GM12873 (cell line): ENCODE measurements around the gene TMEM89.

Experiments
- CTCF ChIP-seq: IDR thresholded peaks from 2 replicates; pipeline ENCODE4 v1.5.1; 2012; ENCODE audit warnings: low read depth, mild to moderate bottlenecking, moderate library complexity, low read length, control low read depth; ENCODE audit not compliant: insufficient read depth; ENCODE audit errors: missing control alignments

TMEM89 gene

GRCh38 chr3:48584836-48585235 lies 36.7 kb downstream of the TMEM89 start:
- no peak for TF ChIP-seq CTCF

DNA sequence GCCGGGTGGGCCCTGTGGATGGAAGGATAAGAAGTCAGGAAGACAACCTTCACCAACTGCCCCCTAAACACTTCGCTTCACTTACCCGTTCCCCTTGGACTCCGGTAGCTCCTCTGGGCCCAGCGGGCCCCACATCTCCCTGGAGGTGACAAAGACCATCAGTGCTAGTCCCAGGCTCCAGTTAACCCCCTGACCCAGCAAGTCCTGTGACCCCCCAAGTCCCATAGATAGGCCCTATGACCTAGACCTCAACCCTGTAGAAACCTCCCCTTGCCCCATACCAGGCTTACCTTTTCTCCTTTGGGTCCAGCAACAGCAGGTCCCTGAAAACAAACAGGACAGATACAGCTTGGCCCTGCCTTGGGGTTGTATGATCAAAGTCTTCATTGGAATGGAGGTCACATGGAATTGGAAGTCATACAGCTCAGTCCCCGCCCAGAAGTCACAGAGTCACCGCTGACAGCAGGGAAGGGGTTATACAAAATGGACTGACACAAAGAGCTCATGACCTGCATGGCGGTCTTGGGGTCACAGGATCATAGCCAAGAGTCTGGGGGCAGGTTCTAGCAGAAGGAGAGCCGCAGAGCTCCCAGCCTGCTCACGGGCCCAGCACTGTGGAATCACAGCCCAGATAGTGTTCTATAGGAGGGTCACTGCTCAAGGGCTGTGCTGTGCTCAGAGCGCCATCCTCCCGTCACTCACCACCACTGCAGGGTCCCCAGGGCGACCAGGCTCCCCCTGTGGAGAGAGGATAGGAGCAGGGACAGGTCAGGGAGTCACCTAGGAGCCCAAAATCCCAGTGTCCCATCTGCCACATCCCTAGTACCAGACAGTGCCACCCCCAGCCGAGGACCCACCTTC lies 39.7 kb downstream of the TMEM89 start:
- no peak for TF ChIP-seq CTCF

- TF ChIP-seq CTCF: no peak
Measured at GRCh38 chr3:48576647-48577046, 44.9 kb downstream of the TMEM89 start.

GRCh38 chr3:48575366-48575765 lies 46.2 kb downstream of the TMEM89 start:
- TF ChIP-seq CTCF: no peak

GRCh38 chr3:48573973-48574585 lies 47.5 kb downstream of the TMEM89 start:
- no peak for TF ChIP-seq CTCF

GRCh38 chr3:48572517-48572916 lies 49.1 kb downstream of the TMEM89 start:
- TF ChIP-seq CTCF: no peak

GRCh38 chr3:48571938-48572337 lies 49.6 kb downstream of the TMEM89 start:
- no peak for TF ChIP-seq CTCF
